H4 (cell line): ENCODE measurements around the gene RFX4. TPM values are rescaled to one million over a fixed set of nuclear protein-coding genes. Genes with fewer than 3 reads are reported as not detected.

Experiments used
- DNase-seq: peaks from one replicate; pipeline ENCODE4 v3.0.0-alpha.2; 2015; ENCODE audit warnings: low spot score
- total RNA-seq: library from RNA; depleted of rRNA; stranded (reverse); fragments of >200 nt; shearing (Covaris generic); gene quantifications from 2 replicates; pipeline ENCODE4 v1.2.3, GENCODE V29; 2014

The RFX4 gene
- total RNA-seq, 1 experiment from 2014 or later = not detected

- DNase-seq = no peak
Measured at GRCh38 chr12:106764220-106764619, 181.4 kb downstream of the RFX4 start.

DNA sequence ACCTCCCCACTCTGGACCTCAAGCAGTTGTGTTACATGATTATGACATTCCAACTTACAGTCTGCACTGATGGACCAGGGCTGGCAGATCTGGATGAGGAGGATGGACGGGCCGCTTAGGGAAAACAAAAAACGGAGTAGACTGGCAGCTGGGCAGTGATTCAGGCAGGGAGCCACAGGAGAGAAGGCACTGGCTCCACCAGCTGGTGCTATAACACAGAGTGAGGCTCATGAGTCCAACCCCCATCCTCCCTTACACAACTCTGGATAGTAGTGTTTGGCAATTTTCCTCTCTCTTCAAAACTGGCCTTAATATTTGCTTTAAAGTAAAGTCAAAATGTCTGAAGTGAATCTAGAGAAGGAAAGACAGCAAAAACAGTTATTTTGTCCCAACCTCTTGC, 181.9 kb downstream of the RFX4 start:
- no peak for DNase-seq

DNA sequence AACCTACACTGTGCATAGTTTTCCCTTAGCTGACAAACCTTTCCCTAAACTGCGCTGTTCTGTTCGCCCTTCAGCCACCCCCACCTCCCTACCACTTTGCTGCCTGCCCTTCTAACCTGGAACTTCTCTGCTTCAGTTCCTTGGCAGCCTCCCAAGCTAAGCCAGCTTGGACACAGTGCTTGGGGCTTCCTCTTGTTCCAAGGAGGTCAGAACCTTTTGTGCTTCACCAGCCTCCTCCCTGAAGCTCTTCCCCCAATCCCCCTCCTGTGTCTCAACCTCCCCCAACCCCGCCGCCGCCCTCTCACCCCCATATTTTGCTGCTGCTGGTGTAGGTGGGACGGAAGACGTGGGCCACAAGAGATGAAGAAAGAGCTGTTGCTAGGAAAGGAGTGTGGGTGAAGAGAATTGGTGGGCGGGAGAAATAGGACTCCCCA, 183.6 kb downstream of the RFX4 start:
- DNase-seq = no peak

GRCh38 chr12:106767206-106767605, 184.4 kb downstream of the RFX4 start:
- DNase-seq = no peak

- no peak for DNase-seq
Measured at GRCh38 chr12:106767954-106768822, 185.4 kb downstream of the RFX4 start.

DNA sequence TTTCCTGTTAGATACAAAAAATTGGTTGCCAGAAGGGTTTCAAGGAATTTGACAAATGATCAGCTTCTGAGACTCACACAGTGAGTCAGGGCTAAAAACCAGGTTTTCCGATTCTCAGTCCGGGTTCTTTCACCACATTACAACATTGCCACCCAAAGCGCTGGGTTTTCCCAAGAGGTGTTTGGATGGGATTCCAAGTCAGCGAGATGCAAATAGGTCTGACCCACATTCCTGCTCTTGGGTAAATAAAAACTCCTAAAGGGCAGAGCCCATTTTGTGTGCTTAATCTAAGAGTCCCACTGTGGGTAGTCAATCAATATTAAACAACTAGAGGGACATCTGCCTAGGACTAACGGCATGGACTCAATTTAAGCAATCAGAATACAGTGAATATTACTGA, 186.3 kb downstream of the RFX4 start:
- DNase-seq = no peak

GRCh38 chr12:106769546-106769945, 186.7 kb downstream of the RFX4 start:
- DNase-seq = no peak

- DNase-seq = no peak
Measured at GRCh38 chr12:106771425-106771824, 188.6 kb downstream of the RFX4 start.

DNA sequence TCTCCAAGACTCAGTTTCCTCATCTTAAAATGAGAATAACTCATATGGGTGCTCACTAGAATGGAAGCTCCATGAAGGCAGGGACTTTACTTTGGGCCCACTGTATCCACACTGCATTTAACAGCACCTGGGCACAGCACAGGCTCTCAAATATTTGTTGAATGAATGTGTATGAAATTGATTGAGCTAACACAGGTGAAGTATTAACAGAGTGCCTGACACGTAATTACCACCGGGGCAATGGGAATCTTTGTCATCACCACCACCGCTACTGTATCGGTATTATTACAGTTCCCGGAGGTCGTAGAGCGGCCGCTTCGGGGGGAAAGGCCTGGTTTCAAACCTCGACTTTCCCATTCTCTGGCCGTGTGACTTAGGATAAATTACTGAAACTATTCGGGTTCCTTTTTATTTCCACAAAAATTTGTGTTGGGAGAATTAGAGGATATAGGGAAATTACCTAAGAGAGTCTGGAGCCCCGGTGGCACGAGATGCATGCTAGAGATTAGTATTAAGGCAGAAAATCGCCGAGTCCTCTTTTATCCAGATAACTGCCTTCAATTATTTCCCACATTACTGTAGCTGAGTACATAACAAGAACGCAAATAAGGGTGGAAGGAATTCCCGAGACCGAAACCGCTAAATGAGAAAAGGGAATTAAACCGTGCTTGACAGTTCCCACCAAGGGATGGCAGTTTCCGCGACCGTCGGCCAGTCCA, 190.6 kb downstream of the RFX4 start:
- no peak for DNase-seq

DNA sequence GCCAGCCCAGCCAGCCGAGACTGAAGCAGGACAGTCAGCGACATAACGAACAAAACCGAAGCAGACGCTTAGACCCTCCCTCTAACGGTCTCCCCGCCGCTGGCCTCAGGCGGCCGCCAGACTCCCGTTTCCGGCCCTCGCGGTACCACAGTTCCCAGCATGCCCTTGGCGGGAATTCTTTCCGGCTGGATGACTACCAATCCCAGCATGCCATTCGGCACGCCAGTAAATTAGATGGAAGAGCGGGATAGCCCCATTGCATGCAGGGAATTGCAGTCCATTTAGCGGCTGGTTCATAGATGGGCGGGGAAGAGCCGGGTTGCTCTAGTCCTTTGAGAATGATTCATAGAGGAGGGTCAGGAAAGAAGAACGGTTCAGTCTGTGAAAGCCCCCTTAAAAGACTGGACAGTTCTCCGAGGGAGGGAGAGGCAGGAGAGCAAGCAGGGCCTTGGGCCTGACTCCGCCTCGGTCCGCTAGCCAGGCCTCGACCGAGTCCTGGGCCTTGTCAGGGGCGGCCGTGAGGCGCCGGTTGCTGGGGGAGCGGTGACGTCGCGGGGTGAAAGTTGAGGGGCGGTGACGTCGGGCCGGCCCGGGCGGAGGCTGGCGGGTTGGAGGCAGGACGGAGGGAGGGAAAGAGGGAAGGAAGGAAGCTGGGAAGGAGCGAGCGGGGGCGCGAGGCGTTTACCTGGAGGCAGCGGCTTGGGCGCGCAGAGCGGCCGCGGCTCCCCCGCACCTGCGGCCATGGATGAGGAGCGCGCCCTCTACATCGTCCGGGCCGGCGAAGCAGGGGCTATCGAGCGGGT, 191.4 kb downstream of the RFX4 start, which contains the start of gene RIC8B:
Gene RIC8B (plus strand): TSS at position 678 of the 803 bp plus-strand sequence. CDS start 64 bp downstream, at position 742.
- peak; percentile 99 for DNase-seq

GRCh38 chr12:106774808-106775524, 192.2 kb downstream of the RFX4 start:
- DNase-seq = peak; percentile 19

DNA sequence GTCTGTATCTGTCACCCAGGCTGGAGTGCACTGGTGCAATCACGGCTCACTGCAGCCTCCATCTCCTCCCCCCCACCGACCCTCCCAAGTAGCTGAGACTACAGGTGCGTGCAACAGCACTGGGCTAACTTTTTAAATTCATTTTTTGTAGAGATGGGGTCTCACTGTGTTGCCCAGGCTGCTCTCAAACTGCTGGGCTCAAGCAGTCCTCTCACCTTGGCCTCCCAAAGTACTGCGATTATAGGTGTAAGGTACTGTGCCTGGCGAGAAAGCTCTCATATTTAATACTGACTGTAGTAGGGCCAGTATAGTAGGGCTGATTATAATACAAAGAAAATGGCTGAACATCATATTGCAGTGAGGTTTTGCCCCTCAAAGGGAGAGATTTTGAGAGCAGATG, 194.1 kb downstream of the RFX4 start:
- DNase-seq = no peak

- DNase-seq = no peak
Measured at GRCh38 chr12:106780010-106780631, 197.3 kb downstream of the RFX4 start.

GRCh38 chr12:106782619-106783018, 199.8 kb downstream of the RFX4 start:
- no peak for DNase-seq

GRCh38 chr12:106783515-106783914, 200.7 kb downstream of the RFX4 start:
- no peak for DNase-seq

- no peak for DNase-seq
Measured at GRCh38 chr12:106790020-106790419, 207.2 kb downstream of the RFX4 start.

DNA sequence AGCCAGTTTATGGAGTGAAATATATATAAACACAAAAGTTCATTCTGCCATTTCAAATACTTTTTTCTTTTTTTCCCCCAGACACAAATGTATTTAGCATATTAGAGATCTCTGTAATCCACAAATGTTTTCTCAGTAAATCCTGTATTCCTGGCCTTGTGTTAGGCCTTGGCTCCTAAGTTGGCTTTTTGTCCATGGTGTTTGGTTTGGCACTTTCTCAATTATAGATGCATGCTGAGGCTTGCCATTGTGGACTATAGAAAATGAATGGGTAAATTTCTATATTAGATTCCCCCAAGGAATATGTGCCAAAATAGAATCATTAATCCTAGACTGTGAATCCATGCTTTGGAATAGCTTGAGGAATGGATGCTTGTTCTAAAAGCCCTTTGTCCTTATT, 208.7 kb downstream of the RFX4 start:
- no peak for DNase-seq

- no peak for DNase-seq
Measured at GRCh38 chr12:106794369-106794768, 211.6 kb downstream of the RFX4 start.

GRCh38 chr12:106801167-106801708, 218.4 kb downstream of the RFX4 start:
- DNase-seq = no peak

- DNase-seq = no peak
Measured at GRCh38 chr12:106801830-106802533, 219.2 kb downstream of the RFX4 start.
